RPMI8226 (cell line): Measurements from ENCODE around the gene LMX1B.
"Not testable (repeated sequence)": the region's sequence is repeated elsewhere in the genome, so short reads cannot be mapped to it uniquely, and the experiment has no call there.

Experiments used
- DNase-seq: peaks from one replicate; pipeline ENCODE4 v3.0.0-alpha.2; 2015

The LMX1B gene

GRCh38 chr9:126720661-126721563 lies 107.2 kb downstream of the LMX1B start:
- DNase-seq = no peak

- no peak for DNase-seq
Observed at GRCh38 chr9:126721564-126721981, 107.8 kb downstream of the LMX1B start.

- DNase-seq = peak; percentile 89
Observed at GRCh38 chr9:126722252-126722921, 108.7 kb downstream of the LMX1B start.

- DNase-seq = peak; percentile 79
Observed at GRCh38 chr9:126722922-126723806, 109.4 kb downstream of the LMX1B start.

GRCh38 chr9:126723807-126724172 lies 110.1 kb downstream of the LMX1B start:
- DNase-seq = no peak

GRCh38 chr9:126724226-126724625 lies 110.5 kb downstream of the LMX1B start:
- DNase-seq = no peak

GRCh38 chr9:126725485-126725884 lies 111.8 kb downstream of the LMX1B start:
- DNase-seq = not testable (repeated sequence)

GRCh38 chr9:126728210-126728609 lies 114.5 kb downstream of the LMX1B start:
- not testable (repeated sequence) for DNase-seq

GRCh38 chr9:126730592-126730991 lies 116.9 kb downstream of the LMX1B start:
- not testable (repeated sequence) for DNase-seq

GRCh38 chr9:126733005-126733404 lies 119.3 kb downstream of the LMX1B start:
- no peak for DNase-seq

- no peak for DNase-seq
Observed at GRCh38 chr9:126734877-126735276, 121.1 kb downstream of the LMX1B start.

GRCh38 chr9:126735482-126735881 lies 121.8 kb downstream of the LMX1B start:
- DNase-seq = no peak

- DNase-seq = no peak
Observed at GRCh38 chr9:126738553-126738952, 124.8 kb downstream of the LMX1B start.

GRCh38 chr9:126743041-126743440 lies 129.3 kb downstream of the LMX1B start:
- DNase-seq = no peak

GRCh38 chr9:126745574-126746411 lies 132.1 kb downstream of the LMX1B start:
- DNase-seq = no peak
